Gastroesophageal sphincter (tissue), 4 donors: ENCODE results near the gene CFAP61. TPM values are rescaled to one million over a fixed set of nuclear protein-coding genes. Genes with fewer than 3 reads are reported as not detected.

ENCODE experiments used
- ATAC-seq: fragments of 150-250 bp; one replicate; pipeline ENCODE4 v1.9.1; 2016; ENCODE audit warnings: mild to moderate bottlenecking, moderate library complexity
- H3K27ac ChIP-seq, 4 donors: fragments of 200-600 bp; sonication (generic) in 3 of 4; 1 replicate in 3 of 4; 2 replicates in 1 of 4; pipeline ENCODE4 v1.5.1; 2016 to 2019
- H3K27me3 ChIP-seq: fragments of 200-600 bp; sonication (generic); one replicate; pipeline ENCODE4 v1.5.1; 2019
- H3K36me3 ChIP-seq, 2 donors: fragments of 200-600 bp; sonication (generic); one replicate each; pipeline ENCODE4 v1.5.1; 2019; ENCODE audit warnings: control low read depth in 1 of 2
- H3K4me1 ChIP-seq, 3 donors: fragments of 200-600 bp; sonication (generic); 1 replicate in 2 of 3; 2 replicates in 1 of 3; pipeline ENCODE4 v1.5.1; 2016 to 2019; ENCODE audit warnings: control low read depth in 2 of 3
- H3K4me3 ChIP-seq, 2 donors: fragments of 200-600 bp; sonication (generic); one replicate each; pipeline ENCODE4 v1.5.1; 2019; ENCODE audit warnings: mild to moderate bottlenecking in 1 of 2, moderate library complexity in 1 of 2
- H3K9me3 ChIP-seq, 3 donors: fragments of 200-600 bp; sonication (generic); one replicate each; pipeline ENCODE4 v1.5.1; 2017 to 2019; ENCODE audit warnings: control low read depth in 2 of 3
- EP300 ChIP-seq: sonication (generic); formaldehyde crosslinking; IDR thresholded peaks from one replicate; pipeline ENCODE4 v1.6.1; 2017; ENCODE audit warnings: antibody characterized with exemption, mild to moderate bottlenecking
- POLR2A ChIP-seq, 2 donors: fragments of 450-650 bp; IDR thresholded peaks; one replicate each; pipeline ENCODE4 v1.6.1; 2017; ENCODE audit warnings: antibody characterized with exemption in 2 of 2, mild to moderate bottlenecking in 2 of 2, moderate library complexity in 1 of 2
- POLR2AphosphoS5 ChIP-seq: sonication (generic); formaldehyde crosslinking; IDR thresholded peaks from one replicate; pipeline ENCODE4 v1.6.1; 2017; ENCODE audit warnings: antibody characterized with exemption
- WGBS, 2 donors: methylation state at CpG; one replicate each; pipeline ENCODE4 v1.1.5; 2018; ENCODE audit warnings: low coverage in 1 of 2; 5-methylcytosine and 5-hydroxymethylcytosine counted together
- total RNA-seq, 4 donors: library from RNA; depleted of rRNA; stranded (reverse); fragments of >200 nt; gene quantifications; one replicate each; pipeline ENCODE4 v1.1.0, GENCODE V29; 2016
- TF ChIP-seq, protein P1 (sequence below), 4 experiments: fragments of 200-600 bp in 2 of 4; fragments of 450-650 bp in 2 of 4; sonication (generic) in 1 of 4; IDR thresholded peaks; one replicate each; pipeline ENCODE4 v1.5.1; 2017 to 2019; ENCODE audit warnings: antibody characterized with exemption in 4 of 4, mild to moderate bottlenecking in 2 of 4, moderate library complexity in 2 of 4

CFAP61 gene
- total RNA-seq, 4 donors from 2014 or later: 0.27 to 0.54 (median 0.30) TPM; not detected in 1

DNA sequence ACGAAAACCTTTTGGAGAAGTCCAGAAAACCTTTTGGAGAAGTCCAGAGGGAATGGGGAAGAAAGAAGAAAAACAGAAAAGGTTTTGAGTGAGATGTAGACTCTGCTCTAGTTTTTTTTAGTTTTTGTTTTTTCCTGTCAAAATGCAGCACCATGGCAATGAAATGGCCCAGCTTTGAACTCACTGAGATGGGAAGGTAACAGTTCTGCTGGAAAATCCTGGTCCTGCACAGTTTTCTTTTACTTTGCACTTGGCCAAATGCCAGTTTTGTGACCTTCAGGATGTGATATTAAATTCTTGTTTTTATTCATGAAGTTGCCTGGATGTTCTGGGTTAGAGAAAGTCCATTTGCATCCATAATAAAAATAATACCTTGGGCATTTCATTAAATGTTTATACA, 145.7 kb downstream of the CFAP61 start:
- no peaks in the 10 kb centered on the region for H3K36me3 ChIP-seq
- WGBS, 2 donors: 75 to 78% methylated on average over 1 of the region's 1 CpG
- TF ChIP-seq POLR2AphosphoS5: no peak
- no peak for TF ChIP-seq POLR2A (IDR thresholded peaks at IDR 0.05)
- TF ChIP-seq, protein P1, sequence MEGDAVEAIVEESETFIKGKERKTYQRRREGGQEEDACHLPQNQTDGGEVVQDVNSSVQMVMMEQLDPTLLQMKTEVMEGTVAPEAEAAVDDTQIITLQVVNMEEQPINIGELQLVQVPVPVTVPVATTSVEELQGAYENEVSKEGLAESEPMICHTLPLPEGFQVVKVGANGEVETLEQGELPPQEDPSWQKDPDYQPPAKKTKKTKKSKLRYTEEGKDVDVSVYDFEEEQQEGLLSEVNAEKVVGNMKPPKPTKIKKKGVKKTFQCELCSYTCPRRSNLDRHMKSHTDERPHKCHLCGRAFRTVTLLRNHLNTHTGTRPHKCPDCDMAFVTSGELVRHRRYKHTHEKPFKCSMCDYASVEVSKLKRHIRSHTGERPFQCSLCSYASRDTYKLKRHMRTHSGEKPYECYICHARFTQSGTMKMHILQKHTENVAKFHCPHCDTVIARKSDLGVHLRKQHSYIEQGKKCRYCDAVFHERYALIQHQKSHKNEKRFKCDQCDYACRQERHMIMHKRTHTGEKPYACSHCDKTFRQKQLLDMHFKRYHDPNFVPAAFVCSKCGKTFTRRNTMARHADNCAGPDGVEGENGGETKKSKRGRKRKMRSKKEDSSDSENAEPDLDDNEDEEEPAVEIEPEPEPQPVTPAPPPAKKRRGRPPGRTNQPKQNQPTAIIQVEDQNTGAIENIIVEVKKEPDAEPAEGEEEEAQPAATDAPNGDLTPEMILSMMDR (IDR thresholded peaks at IDR 0.05): no peak
- no peak for TF ChIP-seq EP300
- ATAC-seq: no peak
- H3K9me3 ChIP-seq: no peaks in the 10 kb centered on the region
- no peak overlapping the region for H3K27ac ChIP-seq
- no peaks in the 10 kb centered on the region for H3K4me1 ChIP-seq
- peaks cover 23% of the 10 kb centered on the region for H3K27me3 ChIP-seq
- H3K4me3 ChIP-seq: no peak overlapping the region

DNA sequence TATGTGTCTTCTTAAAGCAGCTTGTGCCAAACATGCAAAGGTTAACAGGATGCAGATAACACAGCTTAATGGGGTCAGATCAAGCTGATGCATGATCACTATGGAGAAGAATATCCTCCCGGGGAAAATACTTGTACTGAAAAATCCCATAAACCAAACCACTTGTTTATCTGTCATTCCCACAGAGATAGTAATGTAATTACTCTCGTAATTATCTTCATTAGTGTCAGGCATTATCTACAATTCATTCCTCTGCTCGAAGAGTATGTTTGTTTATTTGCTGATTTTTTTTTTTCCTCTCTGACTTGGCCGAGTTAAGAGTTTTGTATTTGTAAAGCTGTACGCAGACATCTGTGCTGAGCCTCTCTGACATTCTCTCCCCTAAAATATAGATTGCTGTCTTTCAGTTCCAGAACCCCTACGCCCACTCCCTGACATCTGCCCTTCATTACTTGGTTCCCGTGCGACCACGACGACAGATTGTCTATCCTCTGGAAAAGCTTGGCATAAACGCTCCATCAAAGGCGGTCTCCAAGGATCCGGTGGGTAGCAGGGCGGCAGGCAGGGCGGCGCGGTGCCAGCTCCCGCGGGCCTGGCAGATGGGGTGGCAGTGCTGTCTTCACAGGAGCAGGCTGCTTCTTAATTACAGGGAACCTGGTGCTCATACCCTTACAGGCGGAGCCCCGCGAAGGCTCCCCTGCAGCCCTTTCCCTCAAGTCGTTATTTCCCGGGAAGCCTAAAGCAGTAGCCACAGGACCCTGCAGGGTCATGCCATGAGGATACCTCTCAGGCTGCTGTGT, 147.2 kb downstream of the CFAP61 start:
- Histone ChIP-seq H3K27ac (no peak overlapping the region), H3K9me3 (no peaks in the 10 kb centered on the region), H3K36me3 (no peaks in the 10 kb centered on the region), H3K4me1 (no peaks in the 10 kb centered on the region), H3K4me3 (no peak overlapping the region), H3K27me3 (peaks cover 29% of the 10 kb centered on the region)
- TF ChIP-seq POLR2A (IDR thresholded peaks at IDR 0.05) (no peak), EP300 (no peak), POLR2AphosphoS5 (no peak)
- TF ChIP-seq, protein P1 (IDR thresholded peaks at IDR 0.05): no peak
- WGBS, 2 donors: 18 to 27% methylated on average over 5 to 10 of the region's 24 CpGs
- ATAC-seq: no peak

DNA sequence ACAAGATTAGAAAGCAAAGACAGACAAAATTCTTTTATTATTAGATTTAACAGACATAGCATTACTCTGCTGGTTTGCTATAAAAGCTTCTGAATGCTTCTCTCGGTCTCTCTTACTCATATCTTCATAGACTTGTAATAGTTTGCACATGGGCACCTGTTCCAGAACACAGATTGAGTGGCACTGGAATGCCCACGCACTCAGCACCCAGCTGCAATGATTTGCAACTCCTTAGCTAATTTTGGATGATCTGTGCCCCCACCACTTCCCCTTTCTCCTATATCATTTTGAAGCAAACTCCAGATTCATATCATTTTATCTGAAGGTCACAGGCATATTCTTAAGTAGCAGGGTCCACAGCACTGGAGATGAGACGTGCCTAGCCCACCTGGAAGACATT, 148.8 kb downstream of the CFAP61 start:
- H3K27ac ChIP-seq: no peak overlapping the region
- TF ChIP-seq POLR2AphosphoS5 (no peak), POLR2A (IDR thresholded peaks at IDR 0.05) (no peak), EP300 (no peak)
- TF ChIP-seq, protein P1 (IDR thresholded peaks at IDR 0.05): no peak
- no peaks in the 10 kb centered on the region for H3K9me3 ChIP-seq
- no peaks in the 10 kb centered on the region for H3K4me1 ChIP-seq
- H3K36me3 ChIP-seq: no peaks in the 10 kb centered on the region
- H3K4me3 ChIP-seq: no peak overlapping the region
- H3K27me3 ChIP-seq: peaks cover 31% of the 10 kb centered on the region
- 55 to 60% methylated on average over 2 to 3 of the region's 3 CpGs for WGBS, 2 donors
- no peak for ATAC-seq

DNA sequence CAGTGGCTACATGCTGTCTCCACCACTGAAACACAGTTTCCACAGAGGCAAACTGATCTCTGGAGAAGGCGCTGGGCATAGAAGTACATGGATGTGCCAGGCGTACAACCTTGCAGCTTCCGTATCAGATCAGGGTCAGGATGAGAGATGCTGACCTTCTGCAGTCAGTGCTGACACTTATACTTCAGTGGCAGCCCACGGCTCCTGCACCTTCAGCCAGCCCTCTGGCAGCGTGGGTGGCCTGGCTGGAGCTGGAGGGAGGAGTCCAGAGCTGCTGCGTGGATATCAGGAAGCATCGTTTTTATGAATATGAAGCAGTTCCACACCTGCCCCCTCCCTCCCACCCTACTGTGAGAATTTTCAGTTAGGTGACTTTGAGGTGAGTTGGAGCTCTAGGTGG, 149.3 kb downstream of the CFAP61 start:
- WGBS, 2 donors: 26 to 75% methylated on average over 4 of the region's 7 CpGs
- H3K4me3 ChIP-seq: no peak overlapping the region
- peaks cover 31% of the 10 kb centered on the region for H3K27me3 ChIP-seq
- H3K4me1 ChIP-seq: no peaks in the 10 kb centered on the region
- TF ChIP-seq, protein P1 (IDR thresholded peaks at IDR 0.05): no peak
- TF ChIP-seq POLR2A (IDR thresholded peaks at IDR 0.05) (no peak), POLR2AphosphoS5 (no peak), EP300 (no peak)
- no peak for ATAC-seq
- H3K27ac ChIP-seq: no peak overlapping the region
- H3K36me3 ChIP-seq: no peaks in the 10 kb centered on the region
- no peaks in the 10 kb centered on the region for H3K9me3 ChIP-seq

DNA sequence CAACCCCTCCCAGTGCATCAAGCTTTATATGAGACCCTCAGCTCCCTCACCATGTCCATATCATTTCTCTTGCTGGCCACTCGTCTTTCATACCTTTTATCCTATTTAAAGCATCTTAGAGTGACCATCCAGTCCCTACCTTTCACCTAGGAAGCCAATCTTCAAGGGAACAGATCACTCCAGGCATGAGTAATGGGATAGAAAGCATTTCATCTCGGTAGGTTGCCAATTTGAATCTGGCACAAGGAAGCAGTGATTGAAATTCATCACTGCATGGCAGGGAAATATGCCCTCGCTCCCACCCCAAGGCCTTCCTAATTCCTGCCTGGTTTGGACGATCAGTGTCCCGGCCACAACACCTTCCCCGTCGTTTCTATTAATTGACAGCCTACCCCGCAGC, 150.4 kb downstream of the CFAP61 start:
- H3K36me3 ChIP-seq: no peaks in the 10 kb centered on the region
- 62 to 75% methylated on average over 2 to 6 of the region's 8 CpGs for WGBS, 2 donors
- H3K9me3 ChIP-seq: no peaks in the 10 kb centered on the region
- no peak overlapping the region for H3K4me3 ChIP-seq
- H3K27ac ChIP-seq: no peak overlapping the region
- no peaks in the 10 kb centered on the region for H3K4me1 ChIP-seq
- peaks cover 31% of the 10 kb centered on the region for H3K27me3 ChIP-seq
- ATAC-seq: no peak
- TF ChIP-seq, protein P1 (IDR thresholded peaks at IDR 0.05): no peak
- no peak for TF ChIP-seq POLR2AphosphoS5
- no peak for TF ChIP-seq POLR2A (IDR thresholded peaks at IDR 0.05)
- no peak for TF ChIP-seq EP300
